Medulla oblongata (tissue), 1 donor: Measurements from ENCODE around the gene GRB14.

ENCODE experiments used
- DNase-seq: peaks from one replicate; pipeline ENCODE4 v3.0.0-alpha.2; 2015; ENCODE audit errors: extremely low spot score

Gene GRB14

DNA sequence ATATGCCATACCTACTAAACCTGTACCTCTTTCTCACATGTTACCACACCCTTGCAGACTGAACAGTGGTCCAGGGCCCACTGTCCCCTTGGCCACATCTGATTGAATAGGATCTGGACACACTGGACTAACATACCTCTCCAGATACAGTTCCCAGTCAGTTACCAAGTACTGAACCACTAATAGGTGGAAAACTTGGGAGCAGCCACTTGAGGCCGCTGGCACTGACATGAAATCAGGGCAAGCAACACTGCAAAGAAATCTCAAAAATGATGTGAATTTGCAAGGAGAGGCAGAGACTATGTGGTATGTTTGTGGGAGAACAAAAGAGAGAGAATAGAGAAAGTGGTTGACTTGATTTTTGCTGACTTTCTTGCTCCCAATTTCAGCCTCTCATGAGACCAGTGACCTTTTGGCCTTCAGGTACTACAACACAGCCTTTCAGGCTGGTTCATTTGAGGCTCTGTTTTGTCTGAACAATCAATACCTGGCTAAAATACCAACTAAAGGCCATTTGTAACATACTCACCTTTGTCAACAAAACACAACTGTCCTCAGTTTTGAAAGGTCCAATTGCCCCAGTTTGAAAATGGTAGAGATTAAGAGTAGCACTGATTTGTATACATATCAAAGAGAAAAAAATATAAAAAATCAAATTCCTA lies 7.8 kb downstream of the GRB14 start:
- no peak for DNase-seq

DNA sequence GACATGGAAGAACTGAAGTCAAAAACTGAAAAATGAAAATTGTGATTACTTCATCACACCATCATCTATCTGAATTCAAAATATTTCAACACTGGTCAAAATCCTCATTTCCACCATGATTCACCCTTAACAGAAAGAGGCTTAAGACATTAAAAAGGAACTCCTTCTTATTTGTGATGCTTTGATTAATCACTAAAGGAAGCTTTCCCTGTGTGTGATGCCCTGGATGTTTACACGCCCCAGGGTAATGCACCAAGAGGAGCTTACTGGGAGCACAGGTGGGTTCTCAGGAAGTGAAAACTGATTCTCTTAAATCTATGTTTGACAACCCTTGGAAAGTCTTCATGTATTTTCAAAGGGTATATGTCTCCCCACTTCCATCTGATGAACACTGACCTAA lies 11.5 kb downstream of the GRB14 start:
- DNase-seq: no peak

- DNase-seq: no peak
Measured at GRCh38 chr2:164606557-164606956, 14.7 kb downstream of the GRB14 start.

DNA sequence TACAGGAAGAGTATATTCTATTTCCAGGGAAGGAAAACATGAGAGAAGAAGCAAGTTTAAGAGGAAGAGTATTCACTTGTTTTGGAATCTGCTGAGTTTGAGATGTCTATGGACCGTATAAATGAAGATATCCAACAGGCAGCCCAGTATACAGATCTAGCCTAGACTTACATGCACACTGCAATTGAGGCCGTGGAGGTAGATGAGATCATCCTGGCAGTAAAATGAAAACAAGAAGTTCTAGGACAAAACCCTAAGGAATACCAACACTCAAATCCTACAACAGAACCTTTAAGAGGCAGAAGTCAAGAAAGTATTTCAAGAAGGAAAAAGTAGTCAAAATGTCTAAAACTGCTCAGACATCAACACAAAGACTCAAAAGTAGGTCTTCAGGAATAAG lies 16.0 kb downstream of the GRB14 start:
- no peak for DNase-seq

DNA sequence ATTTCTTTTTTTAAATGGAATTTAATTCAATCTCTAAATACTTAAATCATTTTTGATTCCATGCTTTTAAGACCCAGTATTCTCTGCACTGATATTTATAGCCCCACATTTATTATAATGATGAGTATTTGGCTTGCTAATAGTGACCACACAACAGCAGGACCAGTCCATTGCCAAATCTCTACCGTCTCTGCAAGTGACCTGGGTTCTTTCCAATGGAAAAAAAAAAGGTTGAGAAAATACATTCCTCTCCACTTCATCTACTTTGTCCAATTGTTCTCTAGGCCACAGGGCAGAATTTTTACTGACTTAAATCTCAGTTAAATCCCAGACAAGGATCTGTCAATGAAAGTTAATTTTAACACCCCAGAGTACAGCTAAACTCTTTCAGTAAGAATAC lies 20.5 kb downstream of the GRB14 start:
- DNase-seq: no peak

GRCh38 chr2:164599954-164600589 lies 21.2 kb downstream of the GRB14 start:
- DNase-seq: peak; percentile 24

DNA sequence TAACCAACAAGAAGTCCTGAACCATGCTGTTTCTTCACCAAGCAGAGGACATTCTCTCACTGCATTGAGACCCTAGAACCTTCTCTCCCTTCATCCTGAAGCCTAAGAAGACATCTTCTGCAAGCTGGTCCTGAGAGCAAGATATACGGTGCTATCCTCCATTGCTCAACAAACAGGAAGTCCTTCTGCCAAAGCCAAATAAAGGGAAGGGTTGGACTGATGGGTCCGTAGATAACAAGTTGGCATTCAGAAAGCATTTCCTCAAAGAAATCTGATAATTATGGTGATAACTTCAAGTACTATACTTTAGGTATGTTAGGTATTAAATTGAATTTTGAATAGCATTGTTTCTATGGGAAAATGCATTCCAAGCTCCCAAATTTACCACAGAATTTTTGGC lies 23.3 kb downstream of the GRB14 start:
- DNase-seq: no peak

DNA sequence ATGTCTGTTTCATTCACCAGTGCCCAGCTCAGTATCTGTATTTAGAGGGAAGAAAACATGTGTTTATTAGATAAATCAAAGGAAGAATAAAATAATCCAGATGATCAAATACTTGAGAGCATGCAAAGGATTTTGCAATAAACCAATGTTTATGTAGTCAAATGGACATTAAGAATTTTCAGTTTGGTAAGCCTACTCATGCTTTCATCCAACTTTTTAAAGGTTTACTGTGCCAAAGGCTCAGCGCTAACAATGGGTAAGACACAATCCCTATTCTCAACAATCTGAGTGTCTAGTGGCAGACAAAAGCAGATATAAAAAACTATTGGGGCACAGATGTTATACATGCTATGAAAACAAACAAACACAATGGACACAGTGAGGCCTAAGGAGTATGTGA lies 26.3 kb downstream of the GRB14 start:
- DNase-seq: no peak

- DNase-seq: no peak
Measured at GRCh38 chr2:164593959-164594358, 27.3 kb downstream of the GRB14 start.

- DNase-seq: no peak
Measured at GRCh38 chr2:164593541-164593940, 27.7 kb downstream of the GRB14 start.

DNA sequence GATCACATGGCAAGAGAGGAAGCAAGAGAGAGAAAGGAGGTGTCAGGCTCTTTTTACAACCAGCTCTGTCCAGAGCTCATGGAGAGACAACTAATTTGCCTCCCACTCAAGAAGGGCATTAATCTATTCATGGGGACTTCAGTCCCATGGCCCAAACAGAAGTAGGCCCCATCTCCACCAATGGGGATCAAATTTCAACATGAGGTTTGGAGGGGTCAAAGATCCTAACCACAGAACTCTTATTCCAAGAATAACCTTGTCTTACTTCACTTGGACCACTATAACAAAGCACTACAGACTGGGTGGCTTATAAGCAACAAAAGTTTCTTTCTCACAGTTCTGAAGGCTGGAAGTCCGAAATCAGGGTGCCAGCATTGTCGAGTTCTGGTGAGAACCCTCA lies 31.8 kb downstream of the GRB14 start:
- no peak for DNase-seq

GRCh38 chr2:164581050-164581449 lies 40.2 kb downstream of the GRB14 start:
- DNase-seq: no peak

GRCh38 chr2:164574931-164575330 lies 46.4 kb downstream of the GRB14 start:
- no peak for DNase-seq

GRCh38 chr2:164570475-164570874 lies 50.8 kb downstream of the GRB14 start:
- no peak for DNase-seq

GRCh38 chr2:164569378-164569777 lies 51.9 kb downstream of the GRB14 start:
- DNase-seq: no peak

DNA sequence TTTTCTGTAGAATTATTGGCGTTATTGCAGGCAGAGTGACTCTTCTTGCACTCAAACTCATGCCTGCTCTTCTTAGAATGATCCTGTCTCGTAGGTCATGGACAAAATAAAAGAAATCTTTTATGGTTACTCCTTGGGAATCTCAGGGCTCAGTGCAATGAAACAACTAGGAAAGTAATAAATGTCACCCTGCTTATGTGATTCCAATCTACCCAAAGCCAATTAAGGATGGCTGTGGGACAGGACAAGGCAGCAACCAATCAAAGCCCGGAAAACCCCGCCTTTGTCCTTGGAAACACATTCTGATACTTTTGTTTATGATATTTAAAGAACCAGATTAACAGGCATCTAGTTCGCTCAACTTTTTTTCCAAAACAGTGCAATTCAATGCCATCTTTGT lies 53.0 kb downstream of the GRB14 start:
- no peak for DNase-seq

DNA sequence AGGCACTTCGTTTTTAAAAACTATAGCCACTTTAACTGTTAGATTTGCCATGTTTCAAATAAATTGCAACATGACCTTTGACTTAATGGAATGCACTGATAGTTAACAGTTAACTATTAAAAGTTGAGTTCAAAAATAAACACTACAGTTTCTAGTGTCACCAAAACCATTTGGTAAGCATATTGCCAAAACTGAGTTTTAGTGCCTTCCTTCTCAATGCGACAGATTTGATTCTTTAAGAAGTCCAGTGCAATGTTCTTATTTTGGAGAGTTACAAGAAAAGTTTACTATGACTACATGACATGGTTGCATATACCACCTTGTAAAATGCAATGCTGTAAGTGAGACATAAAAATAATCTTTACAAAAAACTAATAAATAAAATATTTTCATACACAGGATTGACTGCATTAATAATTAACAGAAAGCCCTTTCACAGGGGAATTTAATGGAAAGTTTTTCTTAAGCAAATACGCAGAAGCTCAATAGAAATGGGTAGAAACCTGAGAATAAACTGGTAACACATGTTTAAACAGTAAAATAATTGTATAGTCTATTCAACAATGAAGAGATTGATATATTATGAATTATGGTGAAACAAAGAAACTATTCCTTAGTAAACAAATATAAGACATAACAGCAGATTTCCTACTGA lies 53.8 kb downstream of the GRB14 start:
- no peak for DNase-seq

GRCh38 chr2:164565359-164565758 lies 55.9 kb downstream of the GRB14 start:
- DNase-seq: no peak

- no peak for DNase-seq
Measured at GRCh38 chr2:164562666-164563065, 58.6 kb downstream of the GRB14 start.

DNA sequence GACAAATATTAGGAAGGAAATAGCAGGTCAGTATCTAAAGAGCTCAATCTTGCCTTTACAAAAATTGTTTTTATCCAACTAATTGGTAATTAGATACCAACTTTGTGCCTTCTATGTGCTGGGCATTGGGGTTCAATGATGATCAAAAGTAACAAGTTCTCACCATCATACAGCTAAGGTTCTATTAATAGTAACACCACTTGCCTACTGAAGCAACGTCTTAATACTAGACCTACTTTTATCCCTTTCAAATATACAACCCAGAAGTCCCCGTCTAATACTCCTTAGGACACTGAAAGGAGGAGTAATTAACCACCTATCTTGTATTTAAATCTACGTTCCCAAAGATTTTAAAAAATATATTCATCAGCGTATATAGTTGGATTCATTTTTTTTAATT lies 59.3 kb downstream of the GRB14 start:
- DNase-seq: no peak

DNA sequence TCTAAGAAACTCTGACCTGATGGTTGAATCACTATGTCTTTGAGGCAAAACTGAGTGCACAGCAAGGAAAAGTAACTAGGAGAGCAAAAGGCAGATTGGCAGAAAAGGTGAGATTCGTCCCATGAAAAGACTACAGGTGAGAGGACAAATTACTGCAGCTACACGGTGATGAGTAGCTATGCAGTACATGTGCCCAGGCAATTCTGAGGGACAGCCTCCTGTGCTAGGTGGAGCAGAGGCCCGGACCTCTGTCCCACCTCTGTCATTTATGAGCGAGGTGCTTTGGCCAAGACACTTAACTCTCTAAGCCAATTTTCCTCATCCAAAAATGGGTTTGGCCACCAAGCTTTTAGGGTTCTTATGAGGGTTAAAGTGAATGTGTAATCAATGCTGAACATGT lies 59.9 kb downstream of the GRB14 start:
- no peak for DNase-seq

GRCh38 chr2:164560902-164561301 lies 60.4 kb downstream of the GRB14 start:
- DNase-seq: no peak

DNA sequence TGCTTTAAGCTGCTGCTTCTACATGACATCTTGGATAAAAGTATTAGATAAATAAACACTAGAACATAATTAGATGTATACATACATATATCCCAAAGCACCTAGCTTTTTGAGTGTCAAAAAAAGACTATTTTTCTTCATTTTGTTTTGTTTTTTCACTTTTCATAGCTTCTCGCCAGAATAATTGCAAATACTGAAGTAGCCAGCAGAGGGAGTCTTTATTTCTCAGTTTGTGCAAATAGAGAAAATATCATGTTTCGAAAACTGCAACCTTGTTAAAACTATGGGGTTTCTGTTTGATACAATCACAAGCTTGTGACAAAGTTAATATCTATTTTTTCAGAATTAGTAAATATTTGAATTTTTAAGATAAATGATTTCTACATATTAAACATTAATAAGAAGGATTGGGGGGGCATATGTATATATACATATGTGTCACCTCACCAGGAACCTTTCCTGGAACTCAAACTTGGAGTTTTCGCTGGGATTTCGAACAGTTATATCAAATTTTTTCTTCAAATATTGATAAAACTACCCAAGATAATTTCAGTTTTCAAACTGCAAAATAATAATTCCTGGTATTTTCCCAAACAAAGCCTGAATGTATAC lies 61.0 kb downstream of the GRB14 start:
- DNase-seq: peak; percentile 37
